NCI-H1092 (cell line): ENCODE results near the gene SYT10.
"Not testable (repeated sequence)": the region's sequence is repeated elsewhere in the genome, so short reads cannot be mapped to it uniquely, and the experiment has no call there.

Experiments
- DNase-seq: peaks from one replicate; lab custom pipeline; 2025; lab: John Stamatoyannopoulos, UW

Gene SYT10, protein sequence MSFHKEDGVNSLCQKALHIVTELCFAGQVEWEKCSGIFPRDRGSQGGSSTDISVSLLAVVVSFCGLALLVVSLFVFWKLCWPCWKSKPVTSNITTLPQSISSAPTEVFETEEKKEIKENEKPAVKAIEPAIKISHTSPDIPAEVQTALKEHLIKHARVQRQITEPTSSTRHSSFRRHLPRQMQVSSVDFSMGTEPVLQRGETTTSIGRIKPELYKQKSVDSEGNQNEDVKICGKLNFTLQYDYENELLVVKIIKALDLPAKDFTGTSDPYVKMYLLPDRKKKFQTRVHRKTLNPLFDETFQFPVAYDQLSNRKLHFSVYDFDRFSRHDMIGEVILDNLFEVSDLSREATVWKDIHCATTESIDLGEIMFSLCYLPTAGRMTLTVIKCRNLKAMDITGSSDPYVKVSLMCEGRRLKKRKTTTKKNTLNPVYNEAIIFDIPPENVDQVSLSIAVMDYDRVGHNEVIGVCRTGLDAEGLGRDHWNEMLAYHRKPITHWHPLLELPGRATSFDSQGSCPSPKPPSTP

DNA sequence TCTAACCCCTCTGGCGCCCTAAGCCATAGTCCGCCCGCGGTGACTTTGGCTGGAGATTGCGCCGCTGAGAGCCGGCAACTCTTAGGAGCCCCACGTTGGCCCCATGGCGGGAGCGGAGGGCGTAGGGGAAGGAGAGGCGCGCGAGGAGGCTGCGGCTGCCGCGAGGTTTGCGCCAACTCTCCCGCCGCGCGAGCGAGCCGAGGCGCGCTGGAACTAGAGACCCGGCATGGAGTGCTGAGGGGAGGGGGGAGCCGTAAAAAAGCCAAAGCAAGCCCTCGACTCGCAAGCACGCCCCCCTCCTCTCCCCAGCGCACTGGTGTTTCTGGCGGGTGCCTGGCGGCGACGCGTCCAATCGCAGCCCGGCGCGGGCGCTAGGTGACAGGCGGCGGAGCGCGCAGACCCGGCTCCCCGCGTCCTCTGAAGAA lies at the start of gene SYT10:
SYT10 (minus strand) TSS at position 233 of the 425 bp plus-strand sequence. CDS start 297 bp downstream, outside the sequence.
- peak; percentile 15 for DNase-seq

DNA sequence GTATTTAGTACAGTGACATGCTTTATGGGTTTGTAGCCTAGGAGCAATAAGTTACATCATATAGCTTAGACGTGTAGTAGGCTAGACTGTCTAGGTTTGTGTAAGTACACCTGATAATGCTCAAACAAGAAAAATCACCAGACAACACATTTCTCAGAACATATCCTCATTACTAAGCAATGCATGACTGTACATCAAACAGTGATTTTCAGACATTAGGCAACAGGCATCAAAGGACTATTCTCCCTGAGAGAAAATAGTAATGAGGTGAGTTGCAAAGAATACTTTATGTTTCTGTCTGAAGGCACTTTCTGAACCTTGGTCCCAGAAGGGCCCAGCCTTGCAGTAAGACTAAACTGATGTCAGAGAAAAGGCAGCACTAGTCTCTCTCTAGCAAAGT lies 48.4 kb upstream of the SYT10 start:
- DNase-seq: no peak

DNA sequence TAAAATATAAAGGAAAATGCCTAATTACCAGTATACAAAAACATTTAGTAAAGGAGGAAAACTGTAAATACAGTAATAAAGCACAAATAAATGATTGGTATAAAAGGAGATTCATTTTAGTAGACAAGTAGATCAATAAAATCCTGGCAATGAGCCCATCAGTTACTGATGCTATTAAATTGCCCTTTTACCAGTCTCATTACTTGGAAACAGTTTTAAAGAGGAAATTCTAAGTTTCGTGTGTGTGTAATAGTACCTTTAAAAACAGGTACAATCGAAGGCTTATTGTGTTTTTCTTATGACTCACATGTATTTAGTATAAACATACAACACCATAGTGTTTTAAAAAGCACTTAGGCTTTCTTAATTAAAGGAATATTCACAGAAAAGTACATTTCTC lies 46.4 kb upstream of the SYT10 start:
- DNase-seq: no peak

GRCh38 chr12:33484161-33484560 lies 44.5 kb upstream of the SYT10 start:
- no peak for DNase-seq

GRCh38 chr12:33480366-33480765 lies 40.7 kb upstream of the SYT10 start:
- no peak for DNase-seq

- no peak for DNase-seq
Measured at GRCh38 chr12:33476058-33476457, 36.4 kb upstream of the SYT10 start.

- DNase-seq: no peak
Measured at GRCh38 chr12:33472299-33472698, 32.7 kb upstream of the SYT10 start.

DNA sequence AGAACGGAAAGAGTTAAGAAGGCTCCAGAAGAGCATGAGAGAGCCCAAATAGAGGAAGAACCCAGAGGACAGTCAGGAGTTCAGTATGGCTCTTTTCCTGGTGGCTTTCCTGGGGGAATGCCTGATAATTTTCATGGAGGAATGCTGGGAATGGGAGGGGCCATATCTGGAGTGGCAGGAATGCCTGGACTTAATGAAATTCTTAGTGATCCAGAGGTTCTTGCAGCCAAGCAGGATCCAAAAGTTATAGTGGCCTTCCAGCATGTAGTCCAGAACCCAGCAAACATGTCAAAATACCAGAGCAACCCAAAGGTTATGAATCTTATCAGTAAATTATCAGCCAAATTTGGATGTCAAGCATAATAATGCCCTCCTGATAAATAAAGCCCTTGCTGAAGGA lies 15.5 kb upstream of the SYT10 start:
- DNase-seq: no peak

GRCh38 chr12:33450480-33450879 lies 10.9 kb upstream of the SYT10 start:
- no peak for DNase-seq

DNA sequence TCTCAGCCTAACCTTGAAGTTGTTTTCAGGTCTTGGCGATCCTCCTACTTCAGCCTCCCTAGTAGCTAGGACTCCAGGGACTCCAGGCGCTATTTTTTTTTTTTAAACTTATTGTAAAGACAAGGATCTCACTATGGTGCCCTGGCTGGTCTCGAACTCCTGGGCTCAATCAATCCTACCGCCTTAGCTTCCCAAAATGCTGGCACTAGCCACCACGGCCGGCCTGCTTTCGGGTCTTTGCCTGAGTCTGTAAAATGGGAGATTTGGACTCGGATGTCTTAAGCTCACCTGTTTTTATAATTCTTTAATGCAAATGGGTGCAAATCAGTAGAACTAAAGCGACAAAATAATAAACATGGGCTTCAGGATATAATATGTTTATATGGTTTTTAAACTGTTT lies 858 bp upstream of the SYT10 start:
- no peak for DNase-seq

- peak; percentile 5 for DNase-seq
Measured at GRCh38 chr12:33438851-33439586, 600 bp downstream of the SYT10 start.

- DNase-seq: no peak
Measured at GRCh38 chr12:33438025-33438772, 1.4 kb downstream of the SYT10 start.

GRCh38 chr12:33437598-33437997 lies 2.0 kb downstream of the SYT10 start:
- DNase-seq: no peak

DNA sequence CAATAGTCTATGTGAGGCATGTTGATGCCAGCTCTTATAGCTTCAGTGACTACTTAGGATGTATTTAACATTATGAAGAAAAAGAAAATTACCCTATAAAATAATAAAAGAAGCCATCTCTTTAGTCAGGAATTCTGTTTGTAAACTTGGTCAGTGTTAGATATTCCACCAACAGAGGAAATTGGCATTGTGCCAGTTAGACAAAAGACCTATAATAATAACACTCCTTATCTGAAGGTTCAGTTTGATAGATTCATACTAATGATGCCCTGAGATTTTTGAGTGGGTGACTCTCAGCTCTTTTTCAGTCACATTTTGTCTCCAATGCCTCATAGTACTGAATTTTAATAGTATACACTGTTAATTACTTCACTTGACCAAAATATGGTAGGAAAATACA lies 6.6 kb downstream of the SYT10 start:
- DNase-seq: no peak

DNA sequence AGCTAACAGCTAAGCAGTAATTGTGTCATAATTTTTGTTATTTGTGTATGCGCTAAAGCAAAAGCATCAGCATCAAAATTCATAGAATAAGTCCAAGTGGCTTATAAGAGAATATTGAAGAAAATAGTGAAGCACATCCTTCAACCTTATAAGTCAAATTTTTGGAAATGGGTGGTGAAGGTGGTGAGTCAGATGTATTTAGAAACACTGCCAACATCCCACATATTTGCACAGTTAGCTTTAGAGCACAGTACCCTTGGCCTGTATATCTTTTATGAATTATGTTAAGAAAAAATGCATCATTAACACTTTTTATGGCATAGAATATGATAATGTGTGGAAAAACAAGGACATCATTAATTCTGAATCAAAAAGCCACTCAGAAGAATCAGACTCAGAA lies 8.0 kb downstream of the SYT10 start:
- DNase-seq: no peak

GRCh38 chr12:33429468-33429867 lies 10.2 kb downstream of the SYT10 start:
- no peak for DNase-seq

GRCh38 chr12:33427071-33427470 lies 12.5 kb downstream of the SYT10 start:
- DNase-seq: no peak

GRCh38 chr12:33423706-33424105 lies 15.9 kb downstream of the SYT10 start:
- DNase-seq: no peak

GRCh38 chr12:33412410-33412809 lies 27.2 kb downstream of the SYT10 start:
- not testable (repeated sequence) for DNase-seq

DNA sequence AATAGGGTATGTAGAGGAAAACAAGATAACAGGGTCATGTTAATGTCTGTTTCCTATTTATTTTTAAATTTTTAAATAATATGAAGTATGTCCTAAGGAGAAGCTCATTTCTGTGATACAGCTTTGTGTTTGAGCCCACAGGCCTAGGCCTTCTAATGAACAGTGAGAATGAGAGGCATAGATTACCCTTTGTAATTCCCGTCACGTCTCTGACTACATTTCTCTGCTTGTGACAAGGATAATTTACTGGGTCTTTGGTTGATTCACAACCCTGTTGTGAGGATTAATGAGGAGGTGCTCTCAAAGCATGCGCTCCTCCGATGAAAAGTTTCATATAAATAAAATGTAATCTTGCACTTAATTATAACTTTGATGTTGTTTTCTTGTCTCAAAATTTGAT lies 56.1 kb downstream of the SYT10 start:
- DNase-seq: no peak

GRCh38 chr12:33376153-33376552 lies 63.5 kb downstream of the SYT10 start:
- DNase-seq: no peak

DNA sequence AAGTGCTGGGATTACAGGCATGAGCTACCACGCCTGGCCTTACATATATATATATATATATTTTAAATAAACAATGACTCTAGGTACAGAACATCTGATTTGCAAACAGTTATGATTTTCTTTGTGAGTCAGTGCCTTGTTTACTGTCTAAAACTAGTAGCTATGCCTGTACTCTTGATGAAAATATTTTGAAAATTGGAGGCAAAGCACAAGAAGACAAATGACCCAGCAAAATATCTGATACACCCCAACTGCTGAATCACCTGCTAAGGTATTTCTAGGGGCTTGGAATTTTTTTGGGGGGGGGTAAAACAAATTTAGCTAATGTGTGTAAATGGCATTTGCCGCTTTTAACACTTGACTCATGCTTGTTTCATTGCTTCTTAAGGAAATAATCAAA lies 69.3 kb downstream of the SYT10 start:
- no peak for DNase-seq
